Endodermal cell (in vitro differentiated cells): ENCODE results near the gene ISOC2. TPM values are rescaled to one million over a fixed set of nuclear protein-coding genes. Genes with fewer than 3 reads are reported as not detected.

Experiments
- DNase-seq: peaks from one replicate; pipeline ENCODE4 v3.0.0-alpha.2; 2017
- H3K27ac ChIP-seq: 2 replicates; pipeline ENCODE4 v1.5.1; 2013; ENCODE audit warnings: mild to moderate bottlenecking, low read depth, low read length, moderate library complexity
- H3K27me3 ChIP-seq: 2 replicates; pipeline ENCODE4 v1.6.1; 2013; ENCODE audit warnings: mild to moderate bottlenecking, low read length, moderate library complexity; ENCODE audit not compliant: insufficient read depth, control insufficient read depth, poor library complexity, severe bottlenecking
- H3K36me3 ChIP-seq: 2 replicates; pipeline ENCODE4 v1.7.0; 2013; ENCODE audit warnings: mild to moderate bottlenecking, low read length, moderate library complexity; ENCODE audit not compliant: control insufficient read depth, insufficient read depth
- H3K4me1 ChIP-seq: one replicate; pipeline ENCODE4 v1.7.0; 2013; ENCODE audit warnings: low read length; ENCODE audit not compliant: control insufficient read depth, insufficient read depth
- H3K4me3 ChIP-seq: 2 replicates; pipeline ENCODE4 v1.5.1; 2013; ENCODE audit warnings: mild to moderate bottlenecking, low read length, moderate library complexity
- H3K9ac ChIP-seq: 2 replicates; pipeline ENCODE4 v1.6.1; 2013; ENCODE audit warnings: mild to moderate bottlenecking, low read length, moderate library complexity; ENCODE audit not compliant: poor library complexity, severe bottlenecking; ENCODE audit errors: extremely low read depth
- H3K9me3 ChIP-seq: 2 replicates; pipeline ENCODE4 v1.6.1; 2013; ENCODE audit warnings: mild to moderate bottlenecking, low read length, moderate library complexity; ENCODE audit not compliant: control insufficient read depth
- H3K27ac Mint-ChIP-seq: 2 replicates; pipeline ENCODE4 v1.8.0; 2020; ENCODE audit warnings: mixed read lengths
- H3K27me3 Mint-ChIP-seq: 2 replicates; pipeline ENCODE4 v1.8.0; 2021; ENCODE audit warnings: mild to moderate bottlenecking, mixed read lengths; ENCODE audit not compliant: insufficient read depth
- H3K36me3 Mint-ChIP-seq: 2 replicates; pipeline ENCODE4 v1.8.0; 2020; ENCODE audit warnings: low read depth, mixed read lengths
- H3K4me1 Mint-ChIP-seq: 2 replicates; pipeline ENCODE4 v1.8.0; 2020; ENCODE audit warnings: mixed read lengths
- H3K4me3 Mint-ChIP-seq: 2 replicates; pipeline ENCODE4 v1.8.0; 2020; ENCODE audit warnings: mild to moderate bottlenecking, moderate library complexity, mixed read lengths
- H3K9me3 Mint-ChIP-seq: 2 replicates; pipeline ENCODE4 v1.8.0; 2020; ENCODE audit warnings: mild to moderate bottlenecking, mixed read lengths
- WGBS, 2 experiments: methylation state at CpG; one replicate each; pipeline versions ENCODE4 v1.1.5 to v1.1.7; 2013; ENCODE audit warnings: missing lambda C conversion rate in 2 of 2, mixed read lengths in 1 of 2; ENCODE audit not compliant: insufficient coverage in 1 of 2, insufficient read length in 1 of 2; 5-methylcytosine and 5-hydroxymethylcytosine counted together
- total RNA-seq, 2 donors: library from RNA; stranded (reverse); fragmentation: NEBNext Ultra II Directional in 1 of 2; extraction: Animal tissue kit (Norgen Biotek cat#: 25700) in 1 of 2; gene quantifications; 2 replicates in 1 of 2; 3 replicates in 1 of 2; pipeline ENCODE4 v1.2.1, GENCODE V29; 2021
- TF ChIP-seq, protein P1 (sequence below): fragments of 200-600 bp; sonication (generic); conservative IDR thresholded peaks from 2 replicates; pipeline ENCODE4 v1.5.0; 2021; ENCODE audit warnings: antibody characterized with exemption, mild to moderate bottlenecking

ISOC2 gene
- total RNA-seq, 2 donors from 2014 or later, result 35.9 to 39.2 TPM

GRCh38 chr19:55406091-55406825, 55.2 kb downstream of the ISOC2 start:
- Mint-ChIP-seq H3K27me3 (peaks cover 19% of the 10 kb centered on the region), H3K9me3 (peaks cover 28% of the 10 kb centered on the region), H3K36me3 (peaks cover 50% of the 10 kb centered on the region), H3K4me3 (peak overlapping the region; percentile 79), H3K27ac (peak overlapping the region; percentile 62), H3K4me1 (peaks cover 14% of the 10 kb centered on the region)
- 83 to 89% methylated on average over 9 to 14 of the region's 14 CpGs for WGBS, 2 experiments
- H3K27ac ChIP-seq, result no peak overlapping the region
- peak overlapping the region; percentile 84 for H3K9ac ChIP-seq
- H3K36me3 ChIP-seq, result peaks cover 48% of the 10 kb centered on the region
- DNase-seq, result peak; percentile 39
- TF ChIP-seq, protein P1, sequence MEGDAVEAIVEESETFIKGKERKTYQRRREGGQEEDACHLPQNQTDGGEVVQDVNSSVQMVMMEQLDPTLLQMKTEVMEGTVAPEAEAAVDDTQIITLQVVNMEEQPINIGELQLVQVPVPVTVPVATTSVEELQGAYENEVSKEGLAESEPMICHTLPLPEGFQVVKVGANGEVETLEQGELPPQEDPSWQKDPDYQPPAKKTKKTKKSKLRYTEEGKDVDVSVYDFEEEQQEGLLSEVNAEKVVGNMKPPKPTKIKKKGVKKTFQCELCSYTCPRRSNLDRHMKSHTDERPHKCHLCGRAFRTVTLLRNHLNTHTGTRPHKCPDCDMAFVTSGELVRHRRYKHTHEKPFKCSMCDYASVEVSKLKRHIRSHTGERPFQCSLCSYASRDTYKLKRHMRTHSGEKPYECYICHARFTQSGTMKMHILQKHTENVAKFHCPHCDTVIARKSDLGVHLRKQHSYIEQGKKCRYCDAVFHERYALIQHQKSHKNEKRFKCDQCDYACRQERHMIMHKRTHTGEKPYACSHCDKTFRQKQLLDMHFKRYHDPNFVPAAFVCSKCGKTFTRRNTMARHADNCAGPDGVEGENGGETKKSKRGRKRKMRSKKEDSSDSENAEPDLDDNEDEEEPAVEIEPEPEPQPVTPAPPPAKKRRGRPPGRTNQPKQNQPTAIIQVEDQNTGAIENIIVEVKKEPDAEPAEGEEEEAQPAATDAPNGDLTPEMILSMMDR, result no peak
- no peaks in the 10 kb centered on the region for H3K27me3 ChIP-seq
- H3K4me3 ChIP-seq, result peak overlapping the region; percentile 92
- peaks cover 2% of the 10 kb centered on the region for H3K4me1 ChIP-seq
- peaks cover 30% of the 10 kb centered on the region for H3K9me3 ChIP-seq

GRCh38 chr19:55405638-55406037, 55.8 kb downstream of the ISOC2 start:
- Mint-ChIP-seq H3K27me3 (peaks cover 13% of the 10 kb centered on the region), H3K4me1 (peaks cover 14% of the 10 kb centered on the region), H3K9me3 (peaks cover 24% of the 10 kb centered on the region), H3K27ac (peak overlapping the region; percentile 62), H3K36me3 (peaks cover 53% of the 10 kb centered on the region), H3K4me3 (peak overlapping the region; percentile 79)
- Histone ChIP-seq H3K27ac (no peak overlapping the region), H3K4me1 (peaks cover 2% of the 10 kb centered on the region), H3K9me3 (peaks cover 23% of the 10 kb centered on the region), H3K9ac (no peak overlapping the region), H3K4me3 (peak overlapping the region; percentile 92), H3K36me3 (peaks cover 48% of the 10 kb centered on the region), H3K27me3 (no peaks in the 10 kb centered on the region)
- TF ChIP-seq, protein P1, result no peak
- peak; percentile 25 for DNase-seq
- 89 to 100% methylated on average over 4 to 5 of the region's 5 CpGs for WGBS, 2 experiments

Other genes with a start within 250 kb of the ISOC2 start
- 1 to 10 TPM; 2.9 to 5.9 TPM for gene TMEM86B, start 232.9 kb downstream of the ISOC2 start, total RNA-seq
- gene PPP6R1, start 202.6 kb downstream of the ISOC2 start, total RNA-seq, result 10 to 100 TPM; 74.8 to 79.9 TPM
- gene HSPBP1, start 181.5 kb downstream of the ISOC2 start, total RNA-seq, result 10 to 100 TPM; 43.7 to 48.5 TPM
- gene BRSK1, start 177.6 kb downstream of the ISOC2 start, total RNA-seq, result 10 to 100 TPM; 75.9 to 91.4 TPM
- gene TMEM150B, start 136.3 kb downstream of the ISOC2 start, total RNA-seq, result under 1 TPM; 0.73 to 0.95 TPM
- 10 to 100 TPM; 73.1 to 80.6 TPM for gene KMT5C, start 121.8 kb downstream of the ISOC2 start, total RNA-seq
- gene COX6B2, start 106.9 kb downstream of the ISOC2 start, total RNA-seq, result under 1 TPM; 0.75 to 0.84 TPM
- under 1 TPM; 0.09 to 0.11 TPM for gene GARIN5B, start 98.4 kb downstream of the ISOC2 start, total RNA-seq
- 1 to 10 TPM in 1 of 2 donors, under 1 TPM in 1; 0.91 to 1.7 TPM for gene IL11, start 91.2 kb downstream of the ISOC2 start, total RNA-seq
- 1 to 10 TPM in 1 of 2 donors, not detected in 1; 1.2 TPM for gene TMEM190, start 84.8 kb downstream of the ISOC2 start, total RNA-seq
- 1 to 10 TPM; 3.9 to 4.4 TPM for gene TMEM238, start 77.3 kb downstream of the ISOC2 start, total RNA-seq
- 1,000 to 10,000 TPM; 1,672 to 1,902 TPM for gene RPL28, start 75.7 kb downstream of the ISOC2 start, total RNA-seq
- gene UBE2S, start 53.9 kb downstream of the ISOC2 start, total RNA-seq, result 100 to 1,000 TPM; 202 to 246 TPM
- not detected for gene SHISA7, start 18.3 kb downstream of the ISOC2 start, total RNA-seq
- gene C19orf85, start 3.1 kb upstream of the ISOC2 start, total RNA-seq, result 1 to 10 TPM in 1 of 2 donors, under 1 TPM in 1; 0.62 to 2.3 TPM
- 10 to 100 TPM in 1 of 2 donors, 1 to 10 TPM in 1; 9.9 to 12.6 TPM for gene ZNF628, start 15.0 kb upstream of the ISOC2 start, total RNA-seq
- gene NAT14, start 23.5 kb upstream of the ISOC2 start, total RNA-seq, result 10 to 100 TPM; 51.3 to 67.1 TPM
- 1 to 10 TPM; 1.4 to 2.4 TPM for gene SSC5D, start 26.8 kb upstream of the ISOC2 start, total RNA-seq
- gene SBK2, start 75.5 kb upstream of the ISOC2 start, total RNA-seq, result 1 to 10 TPM; 3.3 to 6.6 TPM
- gene SBK3, start 83.9 kb upstream of the ISOC2 start, total RNA-seq, result 1 to 10 TPM in 1 of 2 donors, under 1 TPM in 1; 0.48 to 1.4 TPM
- 10 to 100 TPM; 27.5 to 30.7 TPM for gene ZNF579, start 119.2 kb upstream of the ISOC2 start, total RNA-seq
- 10 to 100 TPM; 19.7 to 21.1 TPM for gene FIZ1, start 137.9 kb upstream of the ISOC2 start, total RNA-seq
- 1 to 10 TPM; 5.0 to 5.8 TPM for gene ZNF524, start 138.6 kb upstream of the ISOC2 start, total RNA-seq
- gene ZNF865, start 144.0 kb upstream of the ISOC2 start, total RNA-seq, result 10 to 100 TPM; 14.5 to 14.9 TPM
- gene ZNF784, start 162.9 kb upstream of the ISOC2 start, total RNA-seq, result 10 to 100 TPM in 1 of 2 donors, 1 to 10 TPM in 1; 7.2 to 10.7 TPM
- gene ZNF580, start 179.4 kb upstream of the ISOC2 start, total RNA-seq, result 10 to 100 TPM; 27.3 to 38.6 TPM
- 10 to 100 TPM; 47.2 to 48.7 TPM for gene ZNF581, start 182.0 kb upstream of the ISOC2 start, total RNA-seq
- gene CCDC106, start 186.6 kb upstream of the ISOC2 start, total RNA-seq, result 10 to 100 TPM; 18.0 to 24.9 TPM
- 100 to 1,000 TPM; 264 to 293 TPM for gene U2AF2, start 193.4 kb upstream of the ISOC2 start, total RNA-seq
- gene EPN1, start 213.6 kb upstream of the ISOC2 start, total RNA-seq, result 100 to 1,000 TPM; 148 to 149 TPM